ENCODE results near the gene FBXL7. TPM values are rescaled to one million over a fixed set of nuclear protein-coding genes. Genes with fewer than 3 reads are reported as not detected.

The FBXL7 gene
- total and polyA plus RNA-seq, 2 of the 8 experiments (the other 6 are each of a cell fraction or from before 2014, with no cell fraction given) = 17.7 to 17.8 TPM

- TF ChIP-seq ATF3 (IDR thresholded peaks at IDR 0.05; ENCODE audit: insufficient read depth, low read depth, low read length) (no peak), BCL11A (IDR thresholded peaks at IDR 0.05; ENCODE audit: low read depth in 2 of 2, low read length in 2 of 2) (no peak), SP1 (IDR thresholded peaks at IDR 0.05; ENCODE audit: low read depth, low read length) (no peak), SP4 (IDR thresholded peaks at IDR 0.05; ENCODE audit: low read length) (no peak), JUN (IDR thresholded peaks at IDR 0.05; ENCODE audit: low read depth, low read length) (no peak), SIN3A (conservative IDR thresholded peaks at IDR 0.05 in 1 of 2, IDR thresholded peaks at IDR 0.05 in 1 of 2; ENCODE audit: low read depth in 1 of 2, low read length in 2 of 2) (no peak), RFX5 (IDR thresholded peaks at IDR 0.05; ENCODE audit: borderline replicate concordance, low read depth, low read length) (no peak), HDAC2 (IDR thresholded peaks at IDR 0.05; ENCODE audit: borderline replicate concordance in 1 of 2, low read depth in 2 of 2, low read length in 2 of 2) (no peak)
Observed at GRCh38 chr5:15806613-15807012, 306.6 kb downstream of the FBXL7 start (continued).

Measured in H1 (cell line).